ENCODE results near the gene PGGHG.
"Not testable (repeated sequence)": the region's sequence is repeated elsewhere in the genome, so short reads cannot be mapped to it uniquely, and the experiment has no call there.

The PGGHG gene

GRCh38 chr11:267491-267994 lies 21.4 kb upstream of the PGGHG start:
- Histone ChIP-seq H3K4me3 (ENCODE audit: low read depth in 1 of 5, low read length in 5 of 5) (peak overlapping the region; percentile 48 to 60 (median 52)), H3K27me3 (ENCODE audit: control insufficient read depth in 5 of 5, insufficient read depth in 4 of 5, low read length in 5 of 5) (peaks cover 0 to 7% (median 3%) of the 10 kb centered on the region in 5 donors), H3K9me3 (ENCODE audit: control insufficient read depth in 5 of 5, low read length in 5 of 5) (peaks cover 0 to 6% (median 0%) of the 10 kb centered on the region in 5 donors), H3K36me3 (ENCODE audit: control insufficient read depth in 5 of 5, insufficient read depth in 5 of 5, low read length in 5 of 5) (no peaks in the 10 kb centered on the region), H3K4me1 (ENCODE audit: control insufficient read depth in 5 of 5, insufficient read depth in 5 of 5, low read length in 5 of 5) (peaks cover 0 to 26% (median 6%) of the 10 kb centered on the region in 5 donors), H3K27ac (ENCODE audit: low read depth, low read length) (peak overlapping the region; percentile 30), H3K9ac (ENCODE audit: low read length in 5 of 5) (no peak overlapping the region)

GRCh38 chr11:268716-269145 lies 20.2 kb upstream of the PGGHG start:
- peak overlapping the region; percentile 23 to 60 (median 42) for H3K4me3 ChIP-seq (ENCODE audit: low read depth in 1 of 5, low read length in 5 of 5)
- peak overlapping the region; percentile 63 for H3K27ac ChIP-seq (ENCODE audit: low read depth, low read length)
- not testable (repeated sequence) for H3K9ac ChIP-seq (ENCODE audit: low read length in 5 of 5); H3K27me3 ChIP-seq (ENCODE audit: control insufficient read depth in 5 of 5, insufficient read depth in 4 of 5, low read length in 5 of 5); H3K36me3 ChIP-seq (ENCODE audit: control insufficient read depth in 5 of 5, insufficient read depth in 5 of 5, low read length in 5 of 5); H3K9me3 ChIP-seq (ENCODE audit: control insufficient read depth in 5 of 5, low read length in 5 of 5)
- H3K4me1 ChIP-seq (ENCODE audit: control insufficient read depth in 5 of 5, insufficient read depth in 5 of 5, low read length in 5 of 5): peaks cover 0 to 26% (median 6%) of the 10 kb centered on the region in 5 donors

- no peak overlapping the region for H3K9ac ChIP-seq (ENCODE audit: low read length in 5 of 5)
- peaks cover 0 to 7% (median 3%) of the 10 kb centered on the region in 5 donors for H3K27me3 ChIP-seq (ENCODE audit: control insufficient read depth in 5 of 5, insufficient read depth in 4 of 5, low read length in 5 of 5)
- H3K27ac ChIP-seq (ENCODE audit: low read depth, low read length): peak overlapping the region; percentile 63
- peak overlapping the region; percentile 23 to 60 (median 42) for H3K4me3 ChIP-seq (ENCODE audit: low read depth in 1 of 5, low read length in 5 of 5)
- peaks cover 0 to 26% (median 6%) of the 10 kb centered on the region in 5 donors for H3K4me1 ChIP-seq (ENCODE audit: control insufficient read depth in 5 of 5, insufficient read depth in 5 of 5, low read length in 5 of 5)
- no peaks in the 10 kb centered on the region for H3K36me3 ChIP-seq (ENCODE audit: control insufficient read depth in 5 of 5, insufficient read depth in 5 of 5, low read length in 5 of 5)
- H3K9me3 ChIP-seq (ENCODE audit: control insufficient read depth in 5 of 5, low read length in 5 of 5): peaks cover 0 to 6% (median 0%) of the 10 kb centered on the region in 5 donors
Measured at GRCh38 chr11:269146-269890, 19.6 kb upstream of the PGGHG start.

- Histone ChIP-seq H3K36me3 (ENCODE audit: control insufficient read depth in 5 of 5, insufficient read depth in 5 of 5, low read length in 5 of 5) (no peaks in the 10 kb centered on the region), H3K9me3 (ENCODE audit: control insufficient read depth in 5 of 5, low read length in 5 of 5) (peaks cover 0 to 5% (median 0%) of the 10 kb centered on the region in 5 donors), H3K9ac (ENCODE audit: low read length in 5 of 5) (no peak overlapping the region), H3K4me3 (ENCODE audit: low read depth in 1 of 5, low read length in 5 of 5) (no peak overlapping the region), H3K27ac (ENCODE audit: low read depth, low read length) (no peak overlapping the region), H3K4me1 (ENCODE audit: control insufficient read depth in 5 of 5, insufficient read depth in 5 of 5, low read length in 5 of 5) (peaks cover 0 to 26% (median 6%) of the 10 kb centered on the region in 5 donors), H3K27me3 (ENCODE audit: control insufficient read depth in 5 of 5, insufficient read depth in 4 of 5, low read length in 5 of 5) (peaks cover 0 to 7% (median 3%) of the 10 kb centered on the region in 5 donors)
Measured at GRCh38 chr11:270451-271318, 18.2 kb upstream of the PGGHG start.

GRCh38 chr11:271319-271715 lies 17.6 kb upstream of the PGGHG start:
- Histone ChIP-seq H3K36me3 (ENCODE audit: control insufficient read depth in 5 of 5, insufficient read depth in 5 of 5, low read length in 5 of 5) (no peaks in the 10 kb centered on the region), H3K27me3 (ENCODE audit: control insufficient read depth in 5 of 5, insufficient read depth in 4 of 5, low read length in 5 of 5) (peaks cover 0 to 7% (median 3%) of the 10 kb centered on the region in 5 donors), H3K4me3 (ENCODE audit: low read depth in 1 of 5, low read length in 5 of 5) (no peak overlapping the region), H3K9me3 (ENCODE audit: control insufficient read depth in 5 of 5, low read length in 5 of 5) (no peaks in the 10 kb centered on the region), H3K9ac (ENCODE audit: low read length in 5 of 5) (no peak overlapping the region), H3K4me1 (ENCODE audit: control insufficient read depth in 5 of 5, insufficient read depth in 5 of 5, low read length in 5 of 5) (peaks cover 0 to 26% (median 6%) of the 10 kb centered on the region in 5 donors), H3K27ac (ENCODE audit: low read depth, low read length) (no peak overlapping the region)

- H3K4me3 ChIP-seq (ENCODE audit: low read depth in 1 of 5, low read length in 5 of 5): no peak overlapping the region
- no peaks in the 10 kb centered on the region for H3K36me3 ChIP-seq (ENCODE audit: control insufficient read depth in 5 of 5, insufficient read depth in 5 of 5, low read length in 5 of 5)
- no peaks in the 10 kb centered on the region for H3K9me3 ChIP-seq (ENCODE audit: control insufficient read depth in 5 of 5, low read length in 5 of 5)
- no peak overlapping the region for H3K27ac ChIP-seq (ENCODE audit: low read depth, low read length)
- H3K27me3 ChIP-seq (ENCODE audit: control insufficient read depth in 5 of 5, insufficient read depth in 4 of 5, low read length in 5 of 5): peaks cover 0 to 7% (median 3%) of the 10 kb centered on the region in 5 donors
- H3K4me1 ChIP-seq (ENCODE audit: control insufficient read depth in 5 of 5, insufficient read depth in 5 of 5, low read length in 5 of 5): peaks cover 0 to 26% (median 6%) of the 10 kb centered on the region in 5 donors
- H3K9ac ChIP-seq (ENCODE audit: low read length in 5 of 5): no peak overlapping the region
Measured at GRCh38 chr11:272195-272930, 16.6 kb upstream of the PGGHG start.

- H3K4me3 ChIP-seq (ENCODE audit: low read depth in 1 of 5, low read length in 5 of 5): no peak overlapping the region
- H3K9me3 ChIP-seq (ENCODE audit: control insufficient read depth in 5 of 5, low read length in 5 of 5): no peaks in the 10 kb centered on the region
- H3K27ac ChIP-seq (ENCODE audit: low read depth, low read length): no peak overlapping the region
- no peak overlapping the region for H3K9ac ChIP-seq (ENCODE audit: low read length in 5 of 5)
- peaks cover 0 to 10% (median 3%) of the 10 kb centered on the region in 5 donors for H3K27me3 ChIP-seq (ENCODE audit: control insufficient read depth in 5 of 5, insufficient read depth in 4 of 5, low read length in 5 of 5)
- no peaks in the 10 kb centered on the region for H3K36me3 ChIP-seq (ENCODE audit: control insufficient read depth in 5 of 5, insufficient read depth in 5 of 5, low read length in 5 of 5)
- peaks cover 0 to 22% (median 2%) of the 10 kb centered on the region in 5 donors for H3K4me1 ChIP-seq (ENCODE audit: control insufficient read depth in 5 of 5, insufficient read depth in 5 of 5, low read length in 5 of 5)
Measured at GRCh38 chr11:272931-273198, 16.1 kb upstream of the PGGHG start.

GRCh38 chr11:276219-276618 lies 12.7 kb upstream of the PGGHG start:
- Histone ChIP-seq H3K27me3 (ENCODE audit: control insufficient read depth in 5 of 5, insufficient read depth in 4 of 5, low read length in 5 of 5) (peaks cover 23 to 40% (median 27%) of the 10 kb centered on the region in 5 donors), H3K36me3 (ENCODE audit: control insufficient read depth in 5 of 5, insufficient read depth in 5 of 5, low read length in 5 of 5) (no peaks in the 10 kb centered on the region), H3K4me3 (ENCODE audit: low read depth in 1 of 5, low read length in 5 of 5) (no peak overlapping the region), H3K9me3 (ENCODE audit: control insufficient read depth in 5 of 5, low read length in 5 of 5) (no peaks in the 10 kb centered on the region), H3K4me1 (ENCODE audit: control insufficient read depth in 5 of 5, insufficient read depth in 5 of 5, low read length in 5 of 5) (peaks cover 0 to 27% (median 18%) of the 10 kb centered on the region in 5 donors), H3K9ac (ENCODE audit: low read length in 5 of 5) (no peak overlapping the region), H3K27ac (ENCODE audit: low read depth, low read length) (no peak overlapping the region)

- Histone ChIP-seq H3K4me3 (ENCODE audit: low read depth in 1 of 5, low read length in 5 of 5) (peak within 1 kb of the TSS in 1 of 5 donors; percentile 59), H3K9ac (ENCODE audit: low read length in 5 of 5) (no peak within 1 kb of the TSS), H3K9me3 (ENCODE audit: control insufficient read depth in 5 of 5, low read length in 5 of 5) (no peaks in the 10 kb centered on the region), H3K36me3 (ENCODE audit: control insufficient read depth in 5 of 5, insufficient read depth in 5 of 5, low read length in 5 of 5) (no peaks in the 10 kb centered on the region), H3K27me3 (ENCODE audit: control insufficient read depth in 5 of 5, insufficient read depth in 4 of 5, low read length in 5 of 5) (peaks cover 33 to 53% (median 45%) of the 10 kb centered on the region in 5 donors), H3K4me1 (ENCODE audit: control insufficient read depth in 5 of 5, insufficient read depth in 5 of 5, low read length in 5 of 5) (peaks cover 0 to 32% (median 24%) of the 10 kb centered on the region in 5 donors), H3K27ac (ENCODE audit: low read depth, low read length) (no peak within 1 kb of the TSS)
Measured at GRCh38 chr11:278001-278951, 10.7 kb upstream of the PGGHG start, which contains the start of gene NLRP6. Gene NLRP6, plus strand, starts transcription at chr11:278407. Its CDS starts 163 bp downstream, at chr11:278570.

All from subcutaneous abdominal adipose tissue (tissue), 5 donors.